Islet precursor cell (in vitro differentiated cells): ENCODE results near the gene HOOK1.
"Not testable (repeated sequence)": the region's sequence is repeated elsewhere in the genome, so short reads cannot be mapped to it uniquely, and the experiment has no call there.

Experiments used
- DNase-seq: peaks from one replicate; pipeline ENCODE4 v3.0.0-alpha.2; 2018

HOOK1 gene

GRCh38 chr1:59897165-59897564 lies 82.4 kb downstream of the HOOK1 start:
- DNase-seq = no peak

GRCh38 chr1:59898927-59899326 lies 84.2 kb downstream of the HOOK1 start:
- DNase-seq = no peak

GRCh38 chr1:59900640-59901039 lies 85.9 kb downstream of the HOOK1 start:
- peak; percentile 58 for DNase-seq

- no peak for DNase-seq
Observed at GRCh38 chr1:59901770-59902388, 87.1 kb downstream of the HOOK1 start.

GRCh38 chr1:59903141-59903754 lies 88.5 kb downstream of the HOOK1 start:
- DNase-seq = no peak

GRCh38 chr1:59906931-59907330 lies 92.2 kb downstream of the HOOK1 start:
- DNase-seq = no peak

- no peak for DNase-seq
Observed at GRCh38 chr1:59908084-59908483, 93.3 kb downstream of the HOOK1 start.

- DNase-seq = no peak
Observed at GRCh38 chr1:59908682-59909081, 93.9 kb downstream of the HOOK1 start.

- not testable (repeated sequence) for DNase-seq
Observed at GRCh38 chr1:59914791-59915286, 100.1 kb downstream of the HOOK1 start.

GRCh38 chr1:59915516-59915915 lies 100.8 kb downstream of the HOOK1 start:
- DNase-seq = no peak

- no peak for DNase-seq
Observed at GRCh38 chr1:59917026-59917784, 102.5 kb downstream of the HOOK1 start.

GRCh38 chr1:59917785-59918180 lies 103.0 kb downstream of the HOOK1 start:
- no peak for DNase-seq

- DNase-seq = no peak
Observed at GRCh38 chr1:59919746-59920145, 105.0 kb downstream of the HOOK1 start.

- DNase-seq = not testable (repeated sequence)
Observed at GRCh38 chr1:59921258-59921899, 106.6 kb downstream of the HOOK1 start.

GRCh38 chr1:59924653-59925052 lies 109.9 kb downstream of the HOOK1 start:
- no peak for DNase-seq
